ENCODE data around the gene DAD1.

Gene DAD1

DNA sequence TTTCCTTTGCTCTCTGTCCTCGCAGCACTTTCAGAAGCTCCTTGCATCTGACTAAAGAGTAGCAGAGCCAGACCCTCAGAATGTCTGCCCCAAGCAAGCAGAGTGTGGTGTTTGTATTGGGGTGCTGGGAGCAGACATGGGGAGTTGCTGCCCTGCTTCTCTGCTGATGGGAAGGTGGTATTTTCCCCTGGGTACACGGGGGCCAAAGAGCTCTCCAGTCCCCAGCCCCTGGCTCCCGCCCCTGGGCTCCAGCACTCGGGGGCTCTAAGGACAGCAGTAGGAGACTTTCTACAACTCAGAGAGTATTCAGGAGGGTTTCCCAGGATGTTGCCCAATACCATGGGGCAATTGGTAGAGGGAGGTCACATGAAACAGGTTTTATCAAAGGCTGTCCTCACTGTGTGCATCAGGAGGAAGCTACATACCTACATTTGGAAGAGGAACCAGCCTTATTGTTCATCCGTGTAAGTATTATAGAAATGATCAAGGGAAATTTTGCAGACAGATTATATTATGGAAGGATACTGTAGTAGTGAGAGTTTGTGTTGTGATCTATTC, 50.3 kb downstream of the DAD1 start:
- TF ChIP-seq TAF1 (IDR thresholded peaks at IDR 0.05; ENCODE audit: borderline replicate concordance, insufficient read depth, low read length) = no peak
- TF ChIP-seq, protein P1, sequence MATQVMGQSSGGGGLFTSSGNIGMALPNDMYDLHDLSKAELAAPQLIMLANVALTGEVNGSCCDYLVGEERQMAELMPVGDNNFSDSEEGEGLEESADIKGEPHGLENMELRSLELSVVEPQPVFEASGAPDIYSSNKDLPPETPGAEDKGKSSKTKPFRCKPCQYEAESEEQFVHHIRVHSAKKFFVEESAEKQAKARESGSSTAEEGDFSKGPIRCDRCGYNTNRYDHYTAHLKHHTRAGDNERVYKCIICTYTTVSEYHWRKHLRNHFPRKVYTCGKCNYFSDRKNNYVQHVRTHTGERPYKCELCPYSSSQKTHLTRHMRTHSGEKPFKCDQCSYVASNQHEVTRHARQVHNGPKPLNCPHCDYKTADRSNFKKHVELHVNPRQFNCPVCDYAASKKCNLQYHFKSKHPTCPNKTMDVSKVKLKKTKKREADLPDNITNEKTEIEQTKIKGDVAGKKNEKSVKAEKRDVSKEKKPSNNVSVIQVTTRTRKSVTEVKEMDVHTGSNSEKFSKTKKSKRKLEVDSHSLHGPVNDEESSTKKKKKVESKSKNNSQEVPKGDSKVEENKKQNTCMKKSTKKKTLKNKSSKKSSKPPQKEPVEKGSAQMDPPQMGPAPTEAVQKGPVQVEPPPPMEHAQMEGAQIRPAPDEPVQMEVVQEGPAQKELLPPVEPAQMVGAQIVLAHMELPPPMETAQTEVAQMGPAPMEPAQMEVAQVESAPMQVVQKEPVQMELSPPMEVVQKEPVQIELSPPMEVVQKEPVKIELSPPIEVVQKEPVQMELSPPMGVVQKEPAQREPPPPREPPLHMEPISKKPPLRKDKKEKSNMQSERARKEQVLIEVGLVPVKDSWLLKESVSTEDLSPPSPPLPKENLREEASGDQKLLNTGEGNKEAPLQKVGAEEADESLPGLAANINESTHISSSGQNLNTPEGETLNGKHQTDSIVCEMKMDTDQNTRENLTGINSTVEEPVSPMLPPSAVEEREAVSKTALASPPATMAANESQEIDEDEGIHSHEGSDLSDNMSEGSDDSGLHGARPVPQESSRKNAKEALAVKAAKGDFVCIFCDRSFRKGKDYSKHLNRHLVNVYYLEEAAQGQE (IDR thresholded peaks at IDR 0.05; ENCODE audit: insufficient read depth in 1 of 2, low read depth in 2 of 2, low read length in 2 of 2) = no peak
- no peak for TF ChIP-seq POLR2AphosphoS5 (IDR thresholded peaks at IDR 0.05; ENCODE audit: low read depth, low read length)
- no peak for TF ChIP-seq SIN3A (IDR thresholded peaks at IDR 0.05; ENCODE audit: borderline replicate concordance, insufficient read depth, low read length)
- no peak for TF ChIP-seq FOXP2 (optimal IDR thresholded peaks at IDR 0.05; ENCODE audit: borderline replicate concordance, extremely low read depth, extremely low read length, insufficient read depth)

DNA sequence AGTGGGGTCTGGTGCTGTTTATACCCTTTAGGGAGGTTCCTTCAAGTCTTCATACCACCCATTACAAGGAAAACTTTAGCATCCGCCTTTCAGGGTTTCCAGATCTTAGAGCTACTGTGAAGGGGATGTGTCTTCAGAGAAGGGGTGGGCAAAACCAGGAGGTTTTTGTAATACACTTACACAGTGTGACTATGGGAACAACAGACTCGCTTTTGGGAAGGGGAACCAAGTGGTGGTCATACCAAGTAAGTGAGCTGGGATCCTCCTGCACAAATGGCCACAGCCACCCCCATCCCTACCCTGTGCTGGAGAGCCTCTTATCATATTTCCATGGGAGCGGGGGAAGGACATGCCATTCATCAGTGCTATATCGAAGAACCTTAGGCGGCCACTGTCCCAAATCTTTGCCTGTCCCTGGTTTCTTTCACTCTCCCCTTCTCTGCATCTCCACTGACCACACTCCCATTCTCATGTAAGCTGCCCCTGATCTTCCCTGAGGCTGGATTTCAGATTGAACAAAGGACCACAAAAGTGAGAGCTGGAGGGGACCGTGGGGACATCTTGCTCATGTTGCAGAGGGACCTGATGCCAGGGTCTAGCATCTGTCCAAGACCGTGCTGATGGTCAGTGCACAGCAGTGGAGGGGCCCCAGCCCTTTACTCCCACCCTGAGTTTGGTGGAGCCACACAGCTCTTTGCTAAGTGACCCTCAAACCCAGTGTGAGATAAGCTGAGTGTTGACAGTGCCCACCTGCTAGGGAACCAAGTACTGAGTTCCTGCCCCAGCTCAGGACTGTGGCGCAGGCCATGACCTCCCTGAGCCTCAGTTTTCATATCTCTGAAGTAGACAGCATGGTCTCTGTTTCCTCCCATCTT, 51.4 kb downstream of the DAD1 start:
- TF ChIP-seq TAF1 (IDR thresholded peaks at IDR 0.05; ENCODE audit: borderline replicate concordance, insufficient read depth, low read length) = no peak
- no peak for TF ChIP-seq FOXP2 (optimal IDR thresholded peaks at IDR 0.05; ENCODE audit: borderline replicate concordance, extremely low read depth, extremely low read length, insufficient read depth)
- TF ChIP-seq, protein P1 (IDR thresholded peaks at IDR 0.05; ENCODE audit: insufficient read depth in 1 of 2, low read depth in 2 of 2, low read length in 2 of 2) = no peak
- no peak for TF ChIP-seq SIN3A (IDR thresholded peaks at IDR 0.05; ENCODE audit: borderline replicate concordance, insufficient read depth, low read length)
- TF ChIP-seq POLR2AphosphoS5 (IDR thresholded peaks at IDR 0.05; ENCODE audit: low read depth, low read length) = no peak

DNA sequence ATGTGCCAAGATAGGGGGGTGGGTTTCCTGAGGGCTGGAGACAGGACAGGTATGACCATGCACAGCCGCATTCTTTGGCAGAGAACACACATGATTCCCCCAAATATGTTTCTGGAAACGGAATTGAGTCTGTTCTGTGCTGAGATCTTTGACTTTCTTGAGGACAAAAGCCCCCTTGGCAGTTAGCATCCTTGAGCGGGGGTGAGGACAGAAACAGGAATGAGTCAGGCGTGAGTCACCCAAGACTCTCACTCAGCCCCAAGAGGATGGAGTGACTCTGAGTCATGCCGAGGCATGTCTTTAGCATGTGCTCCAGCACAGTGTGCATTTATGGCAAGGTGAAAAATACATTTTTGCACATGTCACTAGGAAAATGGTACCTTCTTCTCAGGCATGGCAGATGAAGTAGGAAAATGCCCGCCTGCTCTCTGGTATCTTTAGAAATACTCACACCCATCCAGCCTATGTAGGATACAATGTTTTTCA, 52.1 kb downstream of the DAD1 start:
- no peak for TF ChIP-seq POLR2AphosphoS5 (IDR thresholded peaks at IDR 0.05; ENCODE audit: low read depth, low read length)
- TF ChIP-seq SIN3A (IDR thresholded peaks at IDR 0.05; ENCODE audit: borderline replicate concordance, insufficient read depth, low read length) = no peak
- TF ChIP-seq, protein P1 (IDR thresholded peaks at IDR 0.05; ENCODE audit: insufficient read depth in 1 of 2, low read depth in 2 of 2, low read length in 2 of 2) = no peak
- no peak for TF ChIP-seq FOXP2 (optimal IDR thresholded peaks at IDR 0.05; ENCODE audit: borderline replicate concordance, extremely low read depth, extremely low read length, insufficient read depth)
- no peak for TF ChIP-seq TAF1 (IDR thresholded peaks at IDR 0.05; ENCODE audit: borderline replicate concordance, insufficient read depth, low read length)

DNA sequence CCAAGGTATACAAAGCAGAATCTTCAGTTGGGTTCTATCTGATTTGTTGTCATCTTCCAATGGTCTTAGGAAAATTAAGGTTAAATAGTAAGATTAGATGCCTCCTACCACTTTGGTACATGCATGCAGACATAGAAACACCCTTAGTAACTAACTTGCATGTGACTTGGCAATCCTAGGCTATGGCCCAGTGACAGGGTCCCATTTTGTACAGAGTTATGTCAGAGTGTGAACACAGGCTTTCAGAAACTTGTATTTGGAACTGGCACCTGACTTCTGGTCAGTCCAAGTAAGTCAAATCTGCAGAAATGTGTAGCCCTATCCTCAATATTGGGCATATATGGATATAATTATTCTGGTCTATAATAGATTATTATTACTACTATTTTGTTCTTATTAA, 53.1 kb downstream of the DAD1 start:
- TF ChIP-seq POLR2AphosphoS5 (IDR thresholded peaks at IDR 0.05; ENCODE audit: low read depth, low read length) = no peak
- TF ChIP-seq, protein P1 (IDR thresholded peaks at IDR 0.05; ENCODE audit: insufficient read depth in 1 of 2, low read depth in 2 of 2, low read length in 2 of 2) = no peak
- TF ChIP-seq TAF1 (IDR thresholded peaks at IDR 0.05; ENCODE audit: borderline replicate concordance, insufficient read depth, low read length) = no peak
- no peak for TF ChIP-seq SIN3A (IDR thresholded peaks at IDR 0.05; ENCODE audit: borderline replicate concordance, insufficient read depth, low read length)
- TF ChIP-seq FOXP2 (optimal IDR thresholded peaks at IDR 0.05; ENCODE audit: borderline replicate concordance, extremely low read depth, extremely low read length, insufficient read depth) = no peak

Measured in PFSK-1 (cell line).